ENCODE data around the gene WHRN. TPM values are rescaled to one million over a fixed set of nuclear protein-coding genes. Genes with fewer than 3 reads are reported as not detected.

WHRN gene
- total RNA-seq, 1 donor from 2014 or later, result 6.2 TPM

- H3K36me3 ChIP-seq, result no peaks in the 10 kb centered on the region
- ATAC-seq (no peak), DNase-seq (no peak)
- H3K4me1 ChIP-seq, result no peaks in the 10 kb centered on the region
- no peak overlapping the region for H3K27ac ChIP-seq
- H3K9me3 ChIP-seq, result no peaks in the 10 kb centered on the region
- no peaks in the 10 kb centered on the region for H3K27me3 ChIP-seq (ENCODE audit: low read depth)
- no peak for TF ChIP-seq CTCF (IDR thresholded peaks at IDR 0.05)
- no peak overlapping the region for H3K4me3 ChIP-seq
- intact Hi-C loops (cut with DNase I), result no loop called here
These were observed 63.3 kb downstream of the WHRN start for GRCh38 chr9:114442022-114442421.

- Histone ChIP-seq H3K4me1 (no peaks in the 10 kb centered on the region), H3K4me3 (no peak overlapping the region), H3K9me3 (no peaks in the 10 kb centered on the region), H3K27ac (no peak overlapping the region), H3K36me3 (no peaks in the 10 kb centered on the region), H3K27me3 (ENCODE audit: low read depth) (no peaks in the 10 kb centered on the region)
- TF ChIP-seq CTCF (IDR thresholded peaks at IDR 0.05), result no peak
- no peak for DNase-seq
- no peak for ATAC-seq
- intact Hi-C loops (cut with DNase I), result no loop called here
These were observed 67.8 kb downstream of the WHRN start for GRCh38 chr9:114437401-114437893.

- no peak for DNase-seq
- no peaks in the 10 kb centered on the region for H3K4me1 ChIP-seq
- H3K27ac ChIP-seq, result no peak overlapping the region
- no peaks in the 10 kb centered on the region for H3K36me3 ChIP-seq
- TF ChIP-seq CTCF (IDR thresholded peaks at IDR 0.05), result peak; percentile 26
- H3K4me3 ChIP-seq, result no peak overlapping the region
- H3K27me3 ChIP-seq (ENCODE audit: low read depth), result no peaks in the 10 kb centered on the region
- intact Hi-C loops (cut with DNase I), result no loop called here
- peak in 1 of 2 donors; percentile 16 for ATAC-seq
- no peaks in the 10 kb centered on the region for H3K9me3 ChIP-seq
These were observed 70.4 kb downstream of the WHRN start for GRCh38 chr9:114434878-114435311.

- no peak overlapping the region for H3K4me3 ChIP-seq
- no peak for DNase-seq
- no peaks in the 10 kb centered on the region for H3K36me3 ChIP-seq
- H3K27me3 ChIP-seq (ENCODE audit: low read depth), result no peaks in the 10 kb centered on the region
- TF ChIP-seq CTCF (IDR thresholded peaks at IDR 0.05), result no peak
- no peak overlapping the region for H3K27ac ChIP-seq
- H3K9me3 ChIP-seq, result no peaks in the 10 kb centered on the region
- H3K4me1 ChIP-seq, result no peaks in the 10 kb centered on the region
- intact Hi-C loops (cut with DNase I), result no loop called here
- no peak for ATAC-seq
These were observed 71.5 kb downstream of the WHRN start for GRCh38 chr9:114433720-114434255.

- Histone ChIP-seq H3K36me3 (no peaks in the 10 kb centered on the region), H3K4me1 (no peaks in the 10 kb centered on the region), H3K27me3 (ENCODE audit: low read depth) (no peaks in the 10 kb centered on the region), H3K9me3 (no peaks in the 10 kb centered on the region), H3K27ac (no peak overlapping the region), H3K4me3 (no peak overlapping the region)
- no peak for TF ChIP-seq CTCF (IDR thresholded peaks at IDR 0.05)
- DNase-seq (no peak), ATAC-seq (no peak)
- intact Hi-C loops (cut with DNase I), result no loop called here
These were observed 72.2 kb downstream of the WHRN start for GRCh38 chr9:114433086-114433485.
